Immature natural killer cell (primary cell): Measurements from ENCODE around the gene BGN. TPM values are rescaled to one million over a fixed set of nuclear protein-coding genes. Genes with fewer than 3 reads are reported as not detected.
A peak's percentile ranks its signal among the peaks of the same experiment; 100 is the strongest.

Experiments
- DNase-seq, 3 donors: peaks; one replicate each; pipeline ENCODE4 v3.0.0; 2022; ENCODE audit warnings: mixed read lengths in 1 of 3
- H3K27ac Mint-ChIP-seq, 6 donors: one replicate each; pipeline ENCODE4 v1.8.0; 2020; ENCODE audit warnings: mixed read lengths in 6 of 6, mild to moderate bottlenecking in 5 of 6, inconsistent platforms in 4 of 6, moderate library complexity in 3 of 6
- H3K27me3 Mint-ChIP-seq, 3 donors: one replicate each; pipeline ENCODE4 v1.8.0; 2020 to 2021; ENCODE audit warnings: low read depth in 3 of 3, mild to moderate bottlenecking in 3 of 3, mixed read lengths in 3 of 3, moderate library complexity in 3 of 3, inconsistent platforms in 1 of 3
- H3K36me3 Mint-ChIP-seq, 3 donors: one replicate each; pipeline ENCODE4 v1.8.0; 2020; ENCODE audit warnings: mixed read lengths in 3 of 3, inconsistent platforms in 2 of 3, mild to moderate bottlenecking in 2 of 3
- H3K4me1 Mint-ChIP-seq, 2 donors: one replicate each; pipeline ENCODE4 v1.8.0; 2020; ENCODE audit warnings: inconsistent platforms in 2 of 2, mild to moderate bottlenecking in 2 of 2, mixed read lengths in 2 of 2, moderate library complexity in 1 of 2
- H3K4me3 Mint-ChIP-seq, 5 donors: one replicate each; pipeline ENCODE4 v1.8.0; 2020; ENCODE audit warnings: mild to moderate bottlenecking in 5 of 5, mixed read lengths in 5 of 5, inconsistent platforms in 3 of 5, moderate library complexity in 3 of 5
- H3K9me3 Mint-ChIP-seq, 6 donors: one replicate each; pipeline ENCODE4 v1.8.0; 2020; ENCODE audit warnings: mild to moderate bottlenecking in 6 of 6, mixed read lengths in 6 of 6, inconsistent platforms in 4 of 6, moderate library complexity in 3 of 6
- polyA plus RNA-seq, 3 donors: library from polyadenylated mRNA; unstranded; fragments of 300-500 nt; fragmentation: Illumina TruSeq; gene quantifications; one replicate each; pipeline ENCODE4 v1.2.3, GENCODE V29; 2021

BGN gene
- polyA plus RNA-seq, 3 donors from 2014 or later = not detected

DNA sequence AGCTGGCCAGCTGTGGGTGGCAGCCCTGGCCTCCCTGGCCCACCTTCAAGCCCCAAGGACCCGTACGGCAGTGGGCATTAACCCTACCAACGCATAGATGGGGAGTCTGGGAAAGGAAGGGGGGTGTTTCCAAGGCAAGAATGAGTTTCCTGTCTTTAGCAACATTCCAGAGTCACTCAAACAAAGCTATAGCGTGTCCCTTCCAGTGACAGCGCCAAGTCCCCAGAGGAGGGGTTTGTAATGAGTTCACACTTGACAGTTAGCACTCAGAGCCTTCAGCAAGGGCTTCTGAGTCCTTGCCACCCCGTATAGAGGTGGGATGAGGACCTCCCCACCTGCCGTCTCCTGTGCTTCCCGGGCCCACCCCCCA is 1.8 kb downstream of the BGN start:
- Mint-ChIP-seq H3K27me3 (peaks cover 0 to 6% (median 2%) of the 10 kb centered on the region in 3 donors), H3K4me3 (no peak overlapping the region), H3K27ac (no peak overlapping the region), H3K9me3 (no peaks in the 10 kb centered on the region), H3K4me1 (no peaks in the 10 kb centered on the region), H3K36me3 (no peaks in the 10 kb centered on the region)
- DNase-seq = no peak

DNA sequence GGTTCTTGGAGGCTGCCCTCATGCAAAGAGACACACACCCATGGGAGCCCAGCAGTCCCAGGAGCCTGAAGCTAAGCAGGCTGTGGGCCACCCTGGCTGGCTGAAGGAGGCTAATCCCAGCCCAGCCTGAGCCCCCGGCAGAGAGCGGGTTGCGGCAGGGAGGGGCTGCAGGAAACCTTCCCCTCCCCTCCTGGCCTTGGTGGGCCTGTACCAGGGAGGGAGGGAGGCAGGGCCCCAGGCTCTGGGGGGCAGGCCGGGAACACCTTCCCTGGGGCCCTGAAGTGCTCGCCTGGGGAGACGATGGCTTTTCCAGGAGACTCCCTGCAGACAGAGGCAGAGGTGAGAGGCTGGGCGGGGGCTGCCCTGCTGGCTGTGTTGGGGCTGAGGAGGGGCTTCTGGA is 3.7 kb downstream of the BGN start:
- Mint-ChIP-seq H3K27me3 (peaks cover 0 to 6% (median 2%) of the 10 kb centered on the region in 3 donors), H3K36me3 (no peaks in the 10 kb centered on the region)

DNA sequence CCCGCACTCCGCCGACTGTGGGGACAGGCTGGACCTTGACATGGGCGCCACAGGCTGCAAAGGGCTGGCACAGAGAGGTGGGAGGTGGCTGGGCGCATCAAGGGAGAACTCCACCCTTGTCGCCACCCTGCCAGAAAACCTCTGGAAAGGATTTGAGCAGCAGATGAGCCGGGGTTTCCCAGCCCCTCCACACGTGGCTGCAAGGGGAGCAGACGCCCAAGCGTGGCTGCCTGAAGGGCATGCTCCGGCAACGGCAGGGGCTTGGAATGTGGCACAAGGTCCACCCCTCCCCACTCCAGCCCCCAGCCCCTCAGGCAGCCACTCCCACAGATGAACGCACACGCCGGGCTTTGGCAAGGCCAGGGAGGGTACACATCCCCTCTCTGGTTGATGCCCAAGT is 4.6 kb downstream of the BGN start:
- H3K4me1 Mint-ChIP-seq = no peaks in the 10 kb centered on the region
- H3K9me3 Mint-ChIP-seq = no peaks in the 10 kb centered on the region
- no peak for DNase-seq

More for the DNA sequence above, 3.7 kb downstream of the BGN start:
- H3K4me1 Mint-ChIP-seq = no peaks in the 10 kb centered on the region
- DNase-seq = no peak
- no peak overlapping the region for H3K27ac Mint-ChIP-seq
- no peak overlapping the region for H3K4me3 Mint-ChIP-seq
- no peaks in the 10 kb centered on the region for H3K9me3 Mint-ChIP-seq

DNA sequence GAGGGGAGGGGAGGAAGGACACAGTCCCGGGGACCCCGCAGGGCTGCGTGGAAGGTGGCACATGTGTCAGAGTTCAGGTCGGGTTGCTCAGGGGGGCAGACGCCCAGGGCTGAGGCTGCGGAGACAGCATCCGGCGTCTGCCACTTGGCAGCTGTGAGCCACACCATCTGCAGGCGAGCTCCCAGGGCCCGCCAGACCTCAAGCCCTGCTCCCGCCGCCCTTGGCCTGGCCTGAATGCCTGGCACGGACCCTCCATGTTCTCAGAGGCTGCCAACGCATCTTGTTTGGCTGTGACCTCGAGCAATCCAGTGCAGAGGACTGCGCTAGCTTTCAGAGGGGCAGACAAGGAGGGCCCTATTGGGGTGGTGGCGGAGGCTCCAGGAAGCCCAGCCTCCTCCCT is 5.1 kb downstream of the BGN start:
- no peaks in the 10 kb centered on the region for H3K4me1 Mint-ChIP-seq
- no peak overlapping the region for H3K4me3 Mint-ChIP-seq
- no peak for DNase-seq
- no peaks in the 10 kb centered on the region for H3K9me3 Mint-ChIP-seq
- H3K27ac Mint-ChIP-seq = no peak overlapping the region
- H3K27me3 Mint-ChIP-seq = peaks cover 0 to 4% (median 2%) of the 10 kb centered on the region in 3 donors
- no peaks in the 10 kb centered on the region for H3K36me3 Mint-ChIP-seq

More for the DNA sequence above, 4.6 kb downstream of the BGN start:
- no peak overlapping the region for H3K4me3 Mint-ChIP-seq
- peaks cover 0 to 5% (median 2%) of the 10 kb centered on the region in 3 donors for H3K27me3 Mint-ChIP-seq
- no peaks in the 10 kb centered on the region for H3K36me3 Mint-ChIP-seq
- H3K27ac Mint-ChIP-seq = no peak overlapping the region

DNA sequence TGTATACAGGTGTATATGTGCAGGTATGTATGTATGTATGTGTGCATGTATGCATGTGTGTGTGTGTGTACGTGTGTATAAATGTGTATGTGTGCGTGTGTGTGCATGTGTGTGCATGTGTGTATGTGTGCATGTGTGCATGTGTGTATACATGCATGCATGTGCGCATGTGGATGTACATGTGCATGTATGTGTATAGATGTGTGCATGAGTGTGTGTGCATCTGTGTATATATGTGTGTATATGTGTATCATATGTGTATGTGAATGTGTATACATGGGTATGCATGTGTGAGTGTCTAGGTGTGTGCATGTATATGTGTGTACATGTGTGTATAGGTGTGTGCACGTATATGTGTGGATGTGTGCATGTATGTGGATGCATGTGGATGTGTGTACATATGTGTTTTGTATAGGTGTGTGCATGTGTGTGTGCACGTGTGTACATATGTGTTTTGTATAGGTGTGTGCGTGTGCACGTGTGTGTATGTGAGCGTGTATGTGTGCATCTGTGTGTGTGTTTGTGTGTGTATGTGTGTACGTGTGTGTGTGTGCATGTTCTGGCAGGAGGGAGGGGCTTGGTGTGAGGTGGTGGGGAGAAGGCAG is 6.0 kb downstream of the BGN start:
- no peaks in the 10 kb centered on the region for H3K36me3 Mint-ChIP-seq
- H3K4me3 Mint-ChIP-seq = no peak overlapping the region
- no peak overlapping the region for H3K27ac Mint-ChIP-seq
- H3K9me3 Mint-ChIP-seq = no peaks in the 10 kb centered on the region
- peaks cover 0 to 4% (median 2%) of the 10 kb centered on the region in 3 donors for H3K27me3 Mint-ChIP-seq
- no peak for DNase-seq
- H3K4me1 Mint-ChIP-seq = no peaks in the 10 kb centered on the region

DNA sequence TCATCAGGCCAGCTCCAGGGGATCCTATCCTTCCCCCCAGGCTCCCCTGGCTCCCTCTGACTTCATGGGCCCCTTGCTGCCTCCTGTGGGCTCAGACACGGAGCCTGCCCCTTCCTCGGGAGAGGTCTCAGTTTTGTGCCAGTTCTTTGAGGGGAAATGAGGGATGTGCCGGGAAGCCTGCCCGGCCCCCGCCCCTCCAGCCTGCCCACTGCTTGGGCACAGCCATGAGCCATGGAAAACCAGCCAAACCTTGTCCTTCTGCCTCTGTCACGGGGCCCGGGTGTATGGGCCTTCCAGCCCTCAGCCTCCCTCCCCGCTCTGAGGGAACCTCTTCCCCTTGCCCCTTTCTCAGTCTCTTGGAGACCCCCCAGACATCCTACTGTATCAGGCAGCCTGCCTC is 6.8 kb downstream of the BGN start:
- no peaks in the 10 kb centered on the region for H3K4me1 Mint-ChIP-seq
- H3K27me3 Mint-ChIP-seq = peaks cover 0 to 4% (median 2%) of the 10 kb centered on the region in 3 donors
- no peak overlapping the region for H3K27ac Mint-ChIP-seq
- no peaks in the 10 kb centered on the region for H3K9me3 Mint-ChIP-seq
- H3K36me3 Mint-ChIP-seq = no peaks in the 10 kb centered on the region
- DNase-seq = no peak
- H3K4me3 Mint-ChIP-seq = no peak overlapping the region

DNA sequence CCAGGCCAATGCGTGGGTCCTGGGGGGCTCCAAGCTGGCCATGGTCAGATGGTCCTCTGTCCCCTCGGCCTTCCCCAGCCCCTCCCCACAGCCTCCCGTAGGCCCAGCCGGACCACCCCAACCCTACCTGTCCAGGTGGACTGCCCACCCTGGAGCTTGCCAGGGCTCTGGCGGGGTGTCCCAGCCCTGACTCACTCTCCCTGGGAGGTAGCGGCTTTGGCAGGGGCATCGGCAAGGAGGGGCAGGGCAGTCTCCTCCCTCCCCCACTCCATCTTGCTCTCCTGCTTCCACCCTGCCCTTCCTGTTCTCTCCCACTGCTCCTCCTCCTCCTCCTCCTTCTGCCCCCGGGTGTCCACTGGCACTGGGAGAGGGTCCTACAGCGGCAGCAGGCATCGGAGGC is 7.4 kb downstream of the BGN start:
- Mint-ChIP-seq H3K36me3 (no peaks in the 10 kb centered on the region), H3K9me3 (no peaks in the 10 kb centered on the region), H3K27me3 (peaks cover 0 to 4% (median 2%) of the 10 kb centered on the region in 3 donors)

DNA sequence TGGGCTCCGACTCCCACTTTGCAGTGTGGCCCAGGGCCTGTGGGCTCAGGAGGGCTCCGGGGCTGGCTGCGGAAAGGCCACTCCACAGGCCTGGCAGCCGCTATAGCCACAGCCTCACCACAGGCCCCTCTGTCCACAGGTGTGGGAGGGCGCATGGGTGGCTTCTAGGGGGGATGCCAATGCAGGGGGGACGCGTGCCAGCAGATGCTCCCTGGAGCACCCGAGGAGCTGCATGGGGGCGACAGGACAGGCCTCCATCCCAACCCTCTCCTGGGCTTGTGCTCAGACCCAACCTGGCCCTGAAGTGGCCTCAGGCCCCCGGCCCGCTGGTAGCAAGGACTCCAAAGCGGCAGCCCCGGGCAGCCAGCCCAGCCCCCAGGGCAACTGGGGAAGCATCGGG is 8.0 kb downstream of the BGN start:
- DNase-seq = no peak
- Mint-ChIP-seq H3K36me3 (no peaks in the 10 kb centered on the region), H3K9me3 (no peaks in the 10 kb centered on the region), H3K27ac (no peak overlapping the region), H3K27me3 (peaks cover 0 to 4% (median 2%) of the 10 kb centered on the region in 3 donors), H3K4me3 (no peak overlapping the region), H3K4me1 (peaks cover 0 to 2% of the 10 kb centered on the region in 2 donors)

More for the DNA sequence above, 7.4 kb downstream of the BGN start:
- Mint-ChIP-seq H3K4me1 (no peaks in the 10 kb centered on the region), H3K27ac (no peak overlapping the region), H3K4me3 (no peak overlapping the region)
- no peak for DNase-seq

DNA sequence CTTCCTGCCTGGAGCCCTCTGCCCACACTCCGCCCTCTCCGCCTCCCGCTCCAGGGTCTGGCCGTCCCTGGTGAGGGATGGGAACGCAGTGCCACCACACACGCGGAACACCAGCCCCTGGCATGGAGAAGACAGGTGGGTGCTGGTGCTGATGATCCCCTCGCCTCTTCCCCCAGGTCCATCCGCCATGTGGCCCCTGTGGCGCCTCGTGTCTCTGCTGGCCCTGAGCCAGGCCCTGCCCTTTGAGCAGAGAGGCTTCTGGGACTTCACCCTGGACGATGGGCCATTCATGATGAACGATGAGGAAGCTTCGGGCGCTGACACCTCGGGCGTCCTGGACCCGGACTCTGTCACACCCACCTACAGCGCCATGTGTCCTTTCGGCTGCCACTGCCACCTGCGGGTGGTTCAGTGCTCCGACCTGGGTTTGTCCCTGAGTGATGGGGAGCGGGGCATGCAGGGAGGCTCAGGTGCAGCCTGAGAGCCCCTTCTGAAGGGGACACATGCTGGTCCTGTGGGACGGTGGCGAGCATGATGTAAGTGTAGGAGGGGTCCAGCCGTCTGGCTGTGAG is 9.8 kb downstream of the BGN start:
- Mint-ChIP-seq H3K27me3 (peaks cover 0 to 4% (median 4%) of the 10 kb centered on the region in 3 donors), H3K36me3 (no peaks in the 10 kb centered on the region), H3K4me1 (peaks cover 0 to 2% of the 10 kb centered on the region in 2 donors), H3K9me3 (no peaks in the 10 kb centered on the region), H3K4me3 (no peak overlapping the region), H3K27ac (no peak overlapping the region)
- DNase-seq = no peak

DNA sequence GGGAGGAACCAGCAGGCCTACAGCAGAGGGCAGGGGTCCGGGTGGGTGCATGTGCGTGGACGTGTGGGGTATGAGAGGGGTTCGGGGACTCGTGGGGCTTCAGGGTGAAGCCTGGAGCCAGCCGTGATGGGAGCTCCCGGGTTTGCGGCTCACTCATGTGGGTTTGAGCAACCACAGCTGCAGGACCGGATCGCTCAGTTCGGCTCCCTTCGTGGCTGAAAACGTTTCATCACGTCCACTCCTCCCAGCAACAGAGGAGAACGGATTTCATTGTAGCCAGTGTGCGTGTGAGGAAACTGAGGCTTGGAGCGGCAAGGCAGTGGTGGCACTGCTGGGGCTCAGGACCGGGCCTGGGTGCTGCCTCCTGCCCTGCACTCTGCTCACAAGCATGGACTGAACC is 10.6 kb downstream of the BGN start:
- Mint-ChIP-seq H3K9me3 (no peaks in the 10 kb centered on the region), H3K36me3 (no peaks in the 10 kb centered on the region), H3K27me3 (peaks cover 0 to 2% (median 1%) of the 10 kb centered on the region in 3 donors), H3K4me3 (no peak overlapping the region), H3K4me1 (peaks cover 0 to 2% of the 10 kb centered on the region in 2 donors), H3K27ac (no peak overlapping the region)
- DNase-seq = no peak

DNA sequence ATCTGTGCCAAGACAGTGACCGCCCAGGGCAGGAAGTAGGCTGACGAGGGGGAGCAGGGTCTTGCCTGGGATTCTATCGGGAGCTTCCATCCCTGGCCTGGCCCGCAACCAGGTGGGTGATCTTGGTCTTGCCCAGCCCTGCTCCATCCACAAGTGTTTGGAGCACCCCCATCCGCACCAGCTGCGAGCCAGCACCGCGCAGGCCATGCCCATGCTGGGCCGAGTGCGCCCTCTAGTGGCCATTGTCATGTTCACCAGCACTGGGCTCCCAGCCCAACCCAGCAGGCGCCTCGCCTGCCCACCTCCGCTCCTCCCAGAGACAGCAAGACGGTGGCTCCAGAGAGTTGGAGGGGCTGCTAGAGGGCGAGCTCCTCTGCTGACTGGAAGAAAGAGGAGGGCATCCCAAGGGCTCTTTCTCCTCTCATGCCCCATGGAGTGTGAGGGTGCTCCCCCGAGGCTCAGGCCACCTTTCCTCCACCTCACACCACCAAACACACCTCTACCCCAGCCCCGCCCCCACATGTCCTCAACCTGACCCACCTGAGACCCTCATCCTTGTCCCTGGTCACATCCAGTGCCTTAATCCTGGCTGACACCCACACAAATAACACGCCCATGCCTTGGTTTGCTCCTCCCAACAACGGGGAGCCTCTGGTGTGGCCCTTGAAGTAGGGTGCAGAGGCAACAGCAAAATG is 12.9 kb downstream of the BGN start:
- Mint-ChIP-seq H3K27me3 (peaks cover 0 to 2% (median 0%) of the 10 kb centered on the region in 3 donors), H3K9me3 (no peaks in the 10 kb centered on the region), H3K4me3 (no peak overlapping the region), H3K27ac (no peak overlapping the region), H3K4me1 (peaks cover 0 to 2% of the 10 kb centered on the region in 2 donors), H3K36me3 (no peaks in the 10 kb centered on the region)
- peak; percentile 69 to 79 (median 73) for DNase-seq

DNA sequence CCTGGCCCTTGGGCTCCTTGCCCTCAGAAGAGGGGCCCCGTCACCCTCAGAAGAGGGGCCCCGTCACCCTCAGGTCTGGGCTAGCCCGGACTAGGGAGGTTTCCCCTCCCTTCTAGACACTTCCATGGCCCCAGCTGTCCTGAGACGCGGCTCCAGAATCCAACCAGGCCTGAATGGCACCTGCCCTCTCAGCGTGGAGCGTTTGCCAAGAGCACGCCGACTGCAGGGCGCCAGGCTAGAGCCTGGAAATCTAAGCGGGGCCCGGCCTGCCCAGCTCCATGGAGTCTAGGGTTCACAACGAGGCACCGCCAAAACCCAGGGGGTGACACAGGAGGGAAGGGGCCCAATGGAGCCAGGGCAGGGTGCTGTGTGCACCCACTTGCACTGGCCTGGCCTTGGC is 14.8 kb downstream of the BGN start:
- H3K4me1 Mint-ChIP-seq = peaks cover 0 to 2% of the 10 kb centered on the region in 2 donors
- no peak for DNase-seq
- no peak overlapping the region for H3K27ac Mint-ChIP-seq
- H3K27me3 Mint-ChIP-seq = peaks cover 0 to 2% (median 0%) of the 10 kb centered on the region in 3 donors
- H3K4me3 Mint-ChIP-seq = no peak overlapping the region
- no peaks in the 10 kb centered on the region for H3K9me3 Mint-ChIP-seq
- no peaks in the 10 kb centered on the region for H3K36me3 Mint-ChIP-seq

DNA sequence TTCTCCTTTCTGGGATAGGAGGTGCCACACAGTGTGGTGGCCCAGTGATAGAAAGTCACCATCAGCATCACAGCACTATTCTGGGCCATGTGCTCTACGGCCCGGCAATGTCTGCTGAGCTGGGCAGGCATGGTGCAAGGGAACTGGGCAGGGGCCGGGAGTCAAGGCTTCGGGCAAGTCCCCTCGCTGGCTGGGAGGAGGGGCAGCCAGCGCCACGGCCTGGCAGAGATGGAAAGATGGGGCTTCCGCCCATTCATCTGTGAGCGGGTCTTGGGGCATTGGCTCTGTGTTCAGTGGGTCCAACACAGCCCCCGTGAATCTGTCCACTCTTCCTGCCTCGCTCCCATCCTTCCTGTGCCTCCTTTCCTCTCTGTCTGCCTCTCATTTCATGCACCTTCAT is 15.6 kb downstream of the BGN start:
- H3K36me3 Mint-ChIP-seq = no peaks in the 10 kb centered on the region

DNA sequence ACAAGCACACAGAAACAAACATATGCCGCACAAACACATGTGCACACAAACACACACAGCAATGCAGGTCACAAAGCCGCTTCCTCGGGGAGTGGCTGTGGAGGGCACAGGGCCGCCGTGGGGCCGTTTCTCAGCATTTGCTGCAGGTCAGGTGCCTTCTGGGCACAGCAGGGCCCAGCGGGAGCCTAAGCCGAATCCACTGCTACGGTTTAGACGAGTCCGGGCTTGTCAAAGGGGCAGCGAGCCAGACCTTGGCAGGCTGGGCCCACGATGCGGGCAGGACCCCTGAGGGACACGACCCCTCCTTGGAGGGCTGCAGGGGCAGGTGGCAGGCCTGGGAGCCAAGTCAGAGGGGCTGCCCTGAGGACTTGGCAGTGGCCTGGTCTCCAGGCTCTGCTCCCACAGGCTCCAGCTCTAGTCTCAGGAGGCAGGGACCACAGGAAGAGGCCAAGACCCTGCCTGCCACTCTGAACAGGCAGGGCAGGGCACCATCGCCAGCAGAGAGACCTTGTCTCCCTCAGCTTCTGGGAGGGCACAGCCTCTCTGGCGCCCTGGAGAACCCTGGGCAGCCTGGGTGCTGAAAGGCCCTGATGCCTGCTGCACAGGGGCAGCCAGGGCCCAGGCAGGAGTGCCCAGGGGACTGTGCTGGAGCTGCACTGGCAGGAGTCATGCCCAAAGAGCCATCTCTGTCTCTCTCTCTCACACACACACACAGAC is 17.2 kb downstream of the BGN start:
- DNase-seq = no peak
- no peaks in the 10 kb centered on the region for H3K36me3 Mint-ChIP-seq

More for the DNA sequence above, 15.6 kb downstream of the BGN start:
- H3K9me3 Mint-ChIP-seq = no peaks in the 10 kb centered on the region
- H3K4me1 Mint-ChIP-seq = peaks cover 0 to 2% of the 10 kb centered on the region in 2 donors
- H3K27ac Mint-ChIP-seq = no peak overlapping the region
- H3K4me3 Mint-ChIP-seq = no peak overlapping the region
- no peak for DNase-seq
- peaks cover 0 to 2% (median 0%) of the 10 kb centered on the region in 3 donors for H3K27me3 Mint-ChIP-seq

More for the DNA sequence above, 17.2 kb downstream of the BGN start:
- Mint-ChIP-seq H3K4me1 (peaks cover 0 to 2% of the 10 kb centered on the region in 2 donors), H3K4me3 (no peak overlapping the region), H3K27me3 (peaks cover 0 to 2% (median 2%) of the 10 kb centered on the region in 3 donors), H3K9me3 (no peaks in the 10 kb centered on the region), H3K27ac (no peak overlapping the region)
